Measurements from ENCODE around the gene WLS. TPM values are rescaled to one million over a fixed set of nuclear protein-coding genes. Genes with fewer than 3 reads are reported as not detected.

The WLS gene
- total and polyA plus RNA-seq, 10 of the 15 experiments (the other 5 are each of a cell fraction or from before 2014, with no cell fraction given): 0.04 to 0.36 TPM; not detected in 8

- H3K27ac ChIP-seq (ENCODE audit: control insufficient read depth, insufficient read depth): no peak overlapping the region
- no peak for DNase-seq (ENCODE audit: low read depth, low spot score)
- no peaks in the 10 kb centered on the region for H3K36me3 ChIP-seq (ENCODE audit: control insufficient read depth in 2 of 2, insufficient read depth in 2 of 2, low read length in 1 of 2)
- H3K9me3 ChIP-seq (replicated peaks; ENCODE audit: control insufficient read depth, insufficient read depth, low read length): no peaks in the 10 kb centered on the region
- no peaks in the 10 kb centered on the region for H4K20me1 ChIP-seq (ENCODE audit: control insufficient read depth, insufficient read depth)
- H3K27me3 ChIP-seq (replicated peaks in 1 of 2; ENCODE audit: control insufficient read depth in 2 of 2, insufficient read depth in 2 of 2, low read length in 1 of 2): no peaks in the 10 kb centered on the region; a peak in 1 of 4 replicates
- H3K4me2 ChIP-seq (ENCODE audit: control insufficient read depth, insufficient read depth): no peak overlapping the region
- H3K4me1 ChIP-seq (ENCODE audit: control insufficient read depth, insufficient read depth, low read length): no peaks in the 10 kb centered on the region
- in situ Hi-C loops (cut with MboI): loop anchor here (10.0 kb wide), 1 partner anchor 1623 kb away; no protein-coding TSS in a partner anchor
- POLR2A ChIA-PET: no interaction called here
- H3K79me2 ChIP-seq (ENCODE audit: control insufficient read depth, insufficient read depth, low read length): no peaks in the 10 kb centered on the region
- no peak for FAIRE-seq
- 9% methylated on average over 7 of the region's 7 CpGs for WGBS (ENCODE audit: insufficient coverage, insufficient replicate concordance, low lambda C conversion rate, missing lambda C conversion rate)
- ATAC-seq: peak; percentile 75
- CTCF ChIA-PET: interaction anchor here (1.0 to 7.9 kb wide), 3 partner anchors 232 to 346 kb away, joined by 3 to 64 read pairs (median 3); no protein-coding TSS in a partner anchor
- RAD21 ChIA-PET (ENCODE audit: unreplicated experiment): interaction anchor here (1.0 to 1.3 kb wide), 2 partner anchors 262 to 576 kb away, joined by 3 to 5 read pairs; no protein-coding TSS in a partner anchor
- intact Hi-C loops (cut with micrococcal nuclease; ENCODE audit: unreplicated experiment): loop anchor here (10.0 kb wide), 2 partner anchors 483 to 843 kb away; no protein-coding TSS in a partner anchor
- no peak overlapping the region for H3K4me3 ChIP-seq
- no peak overlapping the region for H3K9ac ChIP-seq (ENCODE audit: control insufficient read depth, insufficient read depth, low read length)
- no peak overlapping the region for H2AFZ ChIP-seq (ENCODE audit: control insufficient read depth, low read depth, low read length)
- no TSS peak for BruUV-seq (replicated peaks)
- SMC1A ChIA-PET (ENCODE audit: uncharacterized antibody, unreplicated experiment): interaction anchor here (3.0 kb wide), 1 partner anchor 261 kb away, joined by 10 read pairs; no protein-coding TSS in a partner anchor
- peak in 1 of 3 experiments; percentile 31; a peak in 2 of 6 replicates for TF ChIP-seq CTCF (IDR thresholded peaks at IDR 0.05 in 2 of 3, conservative IDR thresholded peaks at IDR 0.05 in 1 of 3; ENCODE audit: control insufficient read depth in 2 of 3, extremely low read depth in 1 of 3, insufficient read depth in 1 of 3, low read depth in 3 of 3, low read length in 3 of 3)
- peak; percentile 25; the same call in 1 of the 2 replicates for TF ChIP-seq RAD21 (IDR thresholded peaks at IDR 0.05; ENCODE audit: insufficient read depth, low read depth, low read length)
- TF ChIP-seq ZNF384 (IDR thresholded peaks at IDR 0.05; ENCODE audit: borderline replicate concordance, low read depth, low read length): no peak
- TF ChIP-seq IRF4 (IDR thresholded peaks at IDR 0.05; ENCODE audit: low read depth, low read length): no peak
- TF ChIP-seq IKZF2 (IDR thresholded peaks at IDR 0.05): no peak
- no peak for TF ChIP-seq ESRRA (IDR thresholded peaks at IDR 0.05; ENCODE audit: low read length)
- no peak for TF ChIP-seq CREB1 (IDR thresholded peaks at IDR 0.05; ENCODE audit: low read depth)
- peak; percentile 18; the same call in 1 of the 2 replicates for TF ChIP-seq SMC3 (IDR thresholded peaks at IDR 0.05; ENCODE audit: borderline replicate concordance, low read length)
- TF ChIP-seq TARDBP (IDR thresholded peaks at IDR 0.05; ENCODE audit: borderline replicate concordance): no peak
These were observed 120.5 kb downstream of the WLS start for GRCh38 chr1:68111519-68112436.

Data from GM12878 (cell line).